ENCODE measurements around the gene NVL.
"Not testable (repeated sequence)": the region's sequence is repeated elsewhere in the genome, so short reads cannot be mapped to it uniquely, and the experiment has no call there.

Gene NVL

DNA sequence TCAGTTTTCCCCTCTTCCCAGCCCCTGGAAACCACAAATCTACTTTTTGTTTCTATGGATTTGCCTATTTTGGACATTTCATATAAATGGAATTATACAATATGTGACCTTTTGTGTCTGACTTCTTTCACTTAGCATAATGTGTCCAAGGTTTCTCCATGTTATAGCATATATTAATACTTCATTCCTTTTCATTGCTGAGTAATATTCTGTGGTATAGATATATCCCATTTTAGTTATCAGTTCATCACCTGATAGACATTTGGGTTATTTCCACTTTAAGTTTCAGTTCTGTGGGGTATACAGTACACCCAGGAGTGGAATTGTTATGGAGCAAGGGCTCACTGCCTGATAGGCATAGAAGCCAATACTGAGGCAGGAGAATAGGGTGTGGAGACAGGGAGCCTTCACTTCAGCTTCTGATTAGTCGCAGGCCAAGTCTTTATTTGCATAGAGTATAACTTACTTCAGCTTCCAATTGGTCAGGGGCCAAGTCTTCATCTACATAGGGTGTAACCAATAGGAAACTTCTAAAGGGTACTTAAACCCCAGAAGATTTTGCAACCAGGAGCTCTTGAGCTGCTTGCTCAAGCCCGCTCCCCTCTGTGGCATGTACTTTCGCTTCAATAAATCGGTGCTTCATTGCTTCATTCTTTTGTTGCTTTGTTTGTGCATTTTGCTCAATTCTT is 8.3 kb upstream of the NVL start:
- DNase-seq (ENCODE audit: low read depth, low spot score), result no peak

DNA sequence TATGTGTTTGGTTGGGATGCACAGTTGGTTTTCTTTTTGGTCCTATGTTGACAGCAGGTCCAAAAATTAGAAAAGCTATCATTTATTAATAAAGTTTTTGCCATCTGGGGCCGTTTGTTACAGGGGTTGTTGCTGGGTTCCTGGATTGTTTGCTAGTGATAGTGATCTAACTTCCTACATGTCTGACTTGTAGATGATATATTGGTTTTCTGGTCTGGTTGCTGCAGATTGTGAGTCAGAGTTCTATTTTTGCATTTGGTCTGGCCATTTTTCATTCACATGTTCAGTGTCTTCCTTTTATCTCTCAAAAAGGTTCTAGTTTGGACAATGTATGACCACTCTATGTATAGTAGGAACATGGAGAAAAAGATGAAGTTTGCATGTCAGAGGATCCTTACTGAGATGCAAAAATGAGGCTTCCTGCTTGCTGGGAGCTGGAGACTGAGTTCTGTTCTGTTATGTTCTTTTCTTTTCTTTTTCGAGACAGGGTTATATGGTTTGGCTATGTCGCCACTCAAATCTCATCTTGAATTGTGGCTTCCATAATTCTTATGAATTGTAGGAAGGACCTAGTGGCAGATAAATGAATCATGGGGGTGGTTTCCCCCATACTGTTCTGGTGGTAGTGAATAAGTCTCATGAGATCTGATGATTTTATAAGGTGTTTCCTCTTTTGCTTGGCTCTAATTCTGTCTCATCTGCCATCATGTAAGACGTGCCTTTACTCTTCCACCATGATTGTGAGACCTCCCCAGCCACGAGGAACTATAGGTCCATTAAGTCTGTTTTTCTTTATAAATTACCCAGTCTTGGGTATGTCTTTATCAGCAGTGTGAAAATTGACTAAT is 4.2 kb upstream of the NVL start:
- DNase-seq (ENCODE audit: low read depth, low spot score), result no peak

DNA sequence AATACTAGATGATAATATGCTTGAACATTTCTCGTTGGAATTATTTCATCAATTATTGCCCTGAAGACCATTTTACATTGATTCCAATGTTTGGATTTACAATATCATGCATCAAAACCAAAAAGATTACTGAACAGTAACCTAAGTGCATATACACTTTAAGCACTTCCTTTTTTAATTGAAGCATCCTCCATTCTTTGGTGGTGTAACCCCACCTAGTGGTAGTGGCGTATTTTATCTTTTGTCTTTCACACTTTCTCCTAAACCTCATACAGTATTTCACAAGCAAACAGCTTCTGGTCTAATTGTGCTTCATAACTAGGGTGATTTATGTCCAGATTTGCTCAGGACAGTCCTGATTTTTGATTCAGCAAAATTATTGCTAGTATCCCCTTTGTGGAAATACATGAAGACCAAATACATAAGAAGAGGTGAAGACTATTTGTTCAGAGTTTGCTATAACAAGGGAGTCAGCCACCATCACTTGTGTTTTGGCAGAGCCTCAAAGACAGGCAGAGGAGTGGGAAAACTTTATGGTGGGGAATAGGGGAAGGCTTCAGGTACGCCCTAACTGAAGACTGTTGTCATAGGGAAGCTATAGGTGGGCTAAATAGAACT is 3.4 kb upstream of the NVL start:
- DNase-seq (ENCODE audit: low read depth, low spot score), result no peak

DNA sequence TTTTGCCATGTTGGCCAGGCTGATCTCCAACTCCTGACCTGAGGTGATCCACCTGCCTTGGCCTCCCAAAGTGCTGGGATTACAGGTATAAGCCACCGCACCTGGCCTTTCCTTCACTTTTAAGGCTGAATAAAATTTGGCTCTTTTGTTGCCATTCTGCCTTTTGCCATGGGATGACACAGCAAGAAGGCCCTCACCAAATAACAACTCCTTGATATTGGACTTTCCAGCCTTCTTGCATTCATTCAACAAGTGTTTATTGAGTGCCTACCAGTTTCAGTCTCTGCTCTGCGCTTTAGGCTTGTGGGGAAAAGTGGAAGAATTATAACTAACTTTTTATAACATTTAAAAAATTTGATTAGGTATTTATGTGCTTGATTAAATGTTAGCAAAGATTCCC is 1.9 kb upstream of the NVL start:
- no peak for DNase-seq (ENCODE audit: low read depth, low spot score)

DNA sequence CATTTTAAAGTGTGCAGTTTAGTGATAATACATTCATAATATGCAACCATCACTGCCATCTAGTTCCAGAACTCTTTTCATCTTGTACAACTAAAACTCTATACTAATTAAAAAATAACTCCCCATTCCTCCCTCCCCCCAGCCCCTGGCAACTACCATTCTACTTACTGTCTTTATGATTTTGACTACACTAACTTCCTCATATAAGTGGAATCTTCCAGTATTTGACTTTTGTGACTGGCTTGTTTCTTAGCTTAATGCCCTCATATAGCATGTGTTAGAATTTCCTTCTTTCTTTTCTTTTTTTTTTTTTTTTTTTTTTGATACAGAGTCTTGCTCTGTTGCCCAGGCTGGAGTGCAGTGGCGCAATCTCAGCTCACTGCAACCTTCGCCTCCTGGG is 1.4 kb upstream of the NVL start:
- DNase-seq (ENCODE audit: low read depth, low spot score), result no peak

DNA sequence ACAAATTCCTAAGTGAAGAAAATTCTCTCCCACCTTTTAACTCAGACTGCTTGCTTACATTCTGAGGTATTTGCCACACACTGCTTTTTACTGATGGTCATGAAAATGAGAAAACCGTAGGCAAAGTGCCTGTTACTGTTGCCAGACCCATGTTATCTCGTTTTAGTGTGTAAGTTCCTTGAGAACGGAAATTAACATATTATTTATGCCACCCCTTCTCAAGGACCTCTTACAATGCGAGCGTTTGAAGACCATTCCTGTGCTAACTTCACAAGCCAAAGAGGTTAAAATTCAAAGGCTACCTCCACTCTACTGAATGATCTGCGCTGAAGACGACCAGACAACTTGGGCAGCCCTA is 509 bp downstream of the NVL start:
- no peak for DNase-seq (ENCODE audit: low read depth, low spot score)

DNA sequence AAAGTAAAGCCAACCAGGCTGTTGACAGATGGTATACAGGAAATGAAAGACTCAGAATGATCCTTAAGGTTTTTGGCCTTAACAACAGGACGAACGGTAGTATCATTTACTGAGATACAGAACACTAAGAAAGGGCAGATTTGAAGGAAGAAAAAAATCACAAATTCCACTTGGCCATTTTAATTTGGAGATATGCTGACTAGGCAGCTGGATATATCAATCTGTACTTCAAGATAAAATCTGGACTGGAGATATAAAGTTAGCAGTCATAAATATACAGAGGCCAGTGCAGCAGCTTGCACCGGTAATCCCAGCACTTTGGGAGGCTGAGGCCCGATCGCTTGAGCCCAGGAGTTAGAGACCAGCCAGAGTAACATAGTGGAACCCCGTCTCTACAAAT is 1.3 kb downstream of the NVL start:
- DNase-seq (ENCODE audit: low read depth, low spot score), result no peak

DNA sequence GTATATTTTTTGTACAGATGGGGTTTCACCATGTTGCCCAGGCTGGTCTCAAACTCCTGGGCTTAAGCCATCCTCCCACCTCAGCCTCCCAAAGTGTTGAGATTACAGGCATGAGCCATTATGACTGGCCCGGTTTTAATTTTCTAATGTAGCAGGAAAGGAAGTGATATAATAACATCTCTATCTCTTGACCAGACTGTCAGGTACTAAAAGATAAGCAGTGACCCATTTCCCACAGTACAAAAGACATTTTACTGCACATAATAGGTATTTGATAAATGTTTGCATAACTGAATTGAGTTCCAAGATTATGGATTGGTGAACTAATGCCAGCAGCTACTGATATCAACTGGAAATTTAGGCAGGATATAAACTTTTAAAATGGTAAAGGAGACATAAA is 4.0 kb downstream of the NVL start:
- DNase-seq (ENCODE audit: low read depth, low spot score), result no peak

DNA sequence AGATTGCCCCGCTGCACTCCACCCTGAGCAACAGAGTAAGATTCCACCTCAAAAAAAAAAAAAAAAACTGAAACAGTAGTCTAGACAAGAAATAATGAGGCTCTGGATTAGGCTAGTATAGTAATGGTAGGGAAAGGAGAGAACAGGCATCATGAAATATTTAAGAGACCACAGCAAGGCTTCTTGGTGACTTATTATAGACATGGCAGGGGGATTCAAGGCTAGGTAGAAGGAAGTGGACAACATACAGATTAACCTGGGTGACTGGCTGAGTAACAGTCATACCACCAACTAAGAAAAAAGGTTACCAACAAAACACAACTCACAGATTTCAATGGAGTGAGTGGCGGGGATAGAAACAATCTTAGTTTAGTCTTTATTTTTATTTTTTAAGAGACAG is 8.3 kb downstream of the NVL start:
- DNase-seq (ENCODE audit: low read depth, low spot score), result no peak

DNA sequence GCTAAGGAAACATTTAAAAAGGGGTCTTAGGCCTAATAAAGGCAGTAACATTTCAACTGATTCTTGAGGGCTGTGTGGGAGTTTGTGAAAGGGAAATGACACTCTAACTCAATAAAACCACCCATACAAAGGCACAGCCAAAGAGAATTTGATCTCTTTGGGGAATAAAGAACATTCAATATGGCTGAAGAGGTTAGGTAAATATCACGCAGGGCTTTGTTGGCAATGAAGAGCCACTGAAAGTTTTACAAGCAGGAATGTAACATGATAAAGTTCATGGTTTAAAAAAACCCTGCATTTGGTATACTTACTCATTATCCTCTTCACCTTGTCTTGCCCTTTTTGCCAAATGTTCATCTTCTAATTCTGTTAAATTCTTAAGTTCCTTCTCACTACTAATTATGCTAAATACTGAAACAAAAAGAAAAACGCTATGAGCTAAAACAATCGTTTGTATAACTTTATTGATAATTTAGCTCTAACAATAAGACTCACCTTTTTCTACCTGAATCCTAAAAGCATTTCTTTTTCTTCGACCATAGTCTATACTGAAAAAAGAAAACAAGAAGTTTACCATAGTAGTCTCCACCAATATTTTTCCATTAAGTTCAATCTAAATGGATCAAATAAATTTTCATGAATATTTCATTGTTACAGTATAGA is 12.5 kb downstream of the NVL start:
- DNase-seq (ENCODE audit: low read depth, low spot score), result no peak

DNA sequence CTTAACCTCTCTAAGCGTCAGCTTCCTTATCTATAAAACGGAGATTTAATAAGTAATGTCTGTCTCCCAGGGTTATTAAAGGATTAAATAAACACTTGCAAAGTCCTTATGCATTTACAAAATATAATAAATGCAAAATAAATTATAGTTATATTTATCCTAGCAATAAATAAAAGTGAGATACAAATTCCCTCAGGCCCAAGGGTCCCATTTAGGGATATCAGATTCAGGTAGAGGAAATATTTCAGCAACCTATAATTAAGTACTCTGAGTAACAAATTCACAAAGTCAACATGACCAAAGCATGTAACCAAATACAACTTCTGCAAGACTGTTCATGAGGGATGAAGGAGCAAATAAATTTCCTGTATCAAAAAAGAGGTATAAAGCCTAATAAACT is 17.9 kb downstream of the NVL start:
- DNase-seq (ENCODE audit: low read depth, low spot score), result no peak

DNA sequence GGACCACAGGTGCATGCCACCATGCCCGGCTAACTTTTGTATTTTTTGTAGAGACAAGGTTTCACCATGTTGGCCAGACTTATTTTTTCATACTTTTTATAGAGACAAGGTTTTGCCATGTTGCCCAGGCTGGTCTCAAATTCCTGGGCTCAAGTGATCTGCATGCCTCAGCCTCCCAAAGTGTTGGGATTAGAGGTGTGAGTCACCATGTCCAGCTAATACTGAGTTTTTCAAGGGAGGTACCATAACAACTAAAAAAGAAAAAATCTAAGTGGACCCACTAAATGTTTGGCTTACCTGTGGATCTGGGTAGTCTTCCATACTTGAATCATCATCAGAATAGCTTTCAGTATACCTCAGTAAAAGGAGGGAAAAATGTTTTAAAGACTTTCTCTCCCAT is 18.5 kb downstream of the NVL start:
- not testable (repeated sequence) for DNase-seq (ENCODE audit: low read depth, low spot score)

DNA sequence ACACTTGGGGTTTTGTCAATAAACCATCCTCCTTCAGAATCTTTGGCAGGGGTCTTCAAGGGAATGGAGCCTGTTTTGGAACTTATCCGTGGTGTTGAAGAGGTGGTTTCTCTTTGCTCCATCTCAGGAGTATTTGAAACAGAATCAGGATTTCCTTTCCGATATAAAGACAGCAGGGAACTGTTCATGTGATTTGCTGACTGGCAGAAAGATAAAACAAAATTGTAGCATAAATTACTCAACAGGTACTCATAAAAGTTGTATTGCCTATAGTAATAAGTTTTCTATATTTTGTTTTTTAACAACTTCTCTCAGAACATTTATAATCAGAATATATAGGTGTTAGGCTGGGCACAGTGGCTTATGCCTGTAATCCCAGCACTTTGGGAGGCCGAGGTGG is 21.9 kb downstream of the NVL start:
- DNase-seq (ENCODE audit: low read depth, low spot score), result no peak

DNA sequence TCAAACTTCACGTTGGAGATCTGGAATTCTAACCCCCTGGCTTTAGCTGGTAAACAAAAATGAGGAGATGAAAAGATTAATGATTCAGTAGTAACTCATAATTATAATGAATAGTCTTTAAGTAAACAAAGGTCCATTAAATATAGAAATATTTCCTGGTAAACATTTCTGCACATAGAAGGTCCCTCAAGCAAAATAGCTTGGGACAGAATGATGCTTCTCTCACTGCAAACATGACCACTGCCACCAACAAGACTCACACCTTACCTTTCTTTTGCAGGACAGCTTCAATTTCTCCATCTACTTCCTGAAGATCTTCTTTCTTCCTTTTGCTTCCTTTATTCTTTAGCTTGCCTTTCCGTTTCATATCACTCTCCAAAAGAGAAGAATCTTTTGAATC is 25.2 kb downstream of the NVL start:
- DNase-seq (ENCODE audit: low read depth, low spot score), result no peak

DNA sequence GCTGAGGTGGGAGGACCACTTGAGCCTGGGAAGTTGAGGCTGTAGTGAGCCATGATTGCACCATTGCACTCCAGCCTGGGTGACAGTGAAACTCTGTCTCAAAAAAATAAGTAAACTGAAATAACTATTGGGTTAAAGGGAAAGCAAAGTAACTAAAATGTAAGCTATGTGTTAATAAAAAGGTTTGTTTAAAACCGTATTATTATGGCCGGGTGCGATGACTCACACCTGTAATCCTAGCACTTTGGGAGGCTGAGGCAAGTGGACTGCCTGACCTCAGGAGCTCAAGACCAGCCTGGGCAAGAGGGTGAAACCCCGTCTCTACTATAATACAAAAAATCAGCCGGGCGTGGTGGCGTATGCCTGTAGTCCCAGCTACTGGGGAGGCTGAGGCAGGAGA is 27.0 kb downstream of the NVL start:
- no peak for DNase-seq (ENCODE audit: low read depth, low spot score)

DNA sequence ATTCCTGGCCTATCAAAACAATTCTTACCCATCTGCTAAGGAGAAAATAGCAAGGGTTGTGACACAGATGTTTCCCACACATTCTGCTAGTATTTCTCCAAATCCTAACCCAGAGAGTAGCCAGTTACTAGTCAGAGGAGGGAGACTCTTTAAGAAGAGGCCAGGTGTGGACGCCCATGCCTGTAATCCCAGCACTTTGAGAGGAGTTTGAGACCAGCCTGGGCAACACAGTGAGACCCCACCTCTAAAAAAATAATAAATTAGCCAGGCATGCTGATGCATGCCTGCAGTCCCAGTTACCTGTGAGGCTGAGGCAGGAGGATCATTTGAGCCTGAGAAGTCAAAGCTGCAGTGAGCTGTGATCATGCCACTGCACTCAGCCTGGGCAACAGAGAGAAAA is 28.6 kb downstream of the NVL start:
- no peak for DNase-seq (ENCODE audit: low read depth, low spot score)

DNA sequence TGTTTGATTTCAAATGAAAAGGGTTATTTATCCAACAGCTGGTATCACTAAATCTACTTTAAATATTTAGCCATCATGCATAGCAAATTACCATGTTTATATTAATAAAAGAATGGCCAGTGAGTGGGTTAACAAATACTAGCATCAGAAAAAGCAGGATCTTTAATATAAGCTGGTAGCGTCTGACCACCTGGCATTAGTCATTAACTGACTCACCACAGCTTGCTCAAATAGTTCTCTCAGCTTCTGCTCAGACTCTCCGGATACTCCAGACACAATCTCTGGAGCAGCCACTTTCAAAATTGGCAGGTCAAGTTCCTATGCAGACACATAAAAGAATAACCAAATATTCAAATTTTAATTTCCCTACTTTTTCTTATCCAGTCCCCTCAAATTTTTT is 29.6 kb downstream of the NVL start:
- no peak for DNase-seq (ENCODE audit: low read depth, low spot score)

DNA sequence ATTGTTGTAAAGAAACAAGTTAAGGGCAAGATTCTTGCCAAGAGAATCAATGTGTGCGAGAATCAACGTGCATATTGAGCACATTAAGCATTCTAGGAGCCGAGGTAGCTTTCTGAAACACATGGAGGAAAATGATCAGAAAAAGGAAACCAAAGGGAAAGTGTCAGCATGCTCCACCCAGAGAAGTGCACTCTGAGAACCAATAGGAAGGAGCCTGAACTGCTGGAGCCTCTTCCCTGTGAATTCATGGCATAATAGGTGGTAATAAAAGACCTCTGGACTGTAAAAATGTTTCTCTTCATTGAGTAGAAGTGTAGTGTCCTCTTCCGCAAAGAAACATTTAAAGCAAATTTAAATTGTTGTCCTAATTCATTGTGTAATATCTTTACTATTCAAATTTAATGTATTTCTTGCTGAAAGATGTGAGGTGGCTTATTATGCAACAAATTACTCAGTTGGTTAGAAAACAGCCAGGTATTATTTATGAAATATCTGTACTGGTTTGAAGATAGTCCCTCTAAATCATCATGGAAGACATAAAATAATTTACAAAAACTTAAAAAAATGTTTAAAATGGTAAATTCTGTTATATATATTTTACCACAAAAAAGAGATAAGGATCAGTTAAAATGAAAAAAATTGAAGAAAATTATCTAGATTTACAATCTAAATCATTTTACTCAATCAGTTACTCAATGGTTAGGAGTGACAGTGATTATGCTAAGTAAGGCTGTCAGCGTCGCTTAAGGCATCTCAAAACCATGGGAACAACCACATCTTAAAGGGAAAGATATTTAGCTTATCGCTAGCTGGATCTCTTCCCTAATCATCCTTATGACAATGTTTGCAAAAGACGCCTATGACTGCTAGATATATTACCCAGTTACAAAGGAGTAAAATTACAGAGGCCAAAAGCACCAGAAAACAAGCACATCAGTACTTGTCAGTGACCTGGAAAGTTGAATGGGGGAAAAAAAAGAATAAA is 31.3 kb downstream of the NVL start:
- no peak for DNase-seq (ENCODE audit: low read depth, low spot score)

DNA sequence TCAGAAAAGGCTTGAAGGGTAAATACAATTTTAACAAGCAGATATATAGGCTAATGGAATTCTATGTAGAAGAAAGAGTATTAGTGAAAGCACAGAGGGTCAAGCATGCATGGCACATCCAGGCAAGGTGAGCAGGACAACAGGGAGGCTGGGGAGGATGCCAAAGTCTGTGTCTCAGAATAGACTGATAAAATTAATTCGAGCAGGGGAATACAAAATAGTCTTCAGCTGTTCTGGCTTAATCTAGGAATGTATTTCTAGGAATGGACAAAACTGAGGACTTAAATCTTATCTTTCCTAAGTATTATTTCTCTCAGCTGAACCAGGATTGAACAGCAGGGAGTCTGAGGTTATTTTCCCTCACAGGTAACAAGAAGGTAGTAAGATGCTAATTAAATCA is 35.2 kb downstream of the NVL start:
- no peak for DNase-seq (ENCODE audit: low read depth, low spot score)

DNA sequence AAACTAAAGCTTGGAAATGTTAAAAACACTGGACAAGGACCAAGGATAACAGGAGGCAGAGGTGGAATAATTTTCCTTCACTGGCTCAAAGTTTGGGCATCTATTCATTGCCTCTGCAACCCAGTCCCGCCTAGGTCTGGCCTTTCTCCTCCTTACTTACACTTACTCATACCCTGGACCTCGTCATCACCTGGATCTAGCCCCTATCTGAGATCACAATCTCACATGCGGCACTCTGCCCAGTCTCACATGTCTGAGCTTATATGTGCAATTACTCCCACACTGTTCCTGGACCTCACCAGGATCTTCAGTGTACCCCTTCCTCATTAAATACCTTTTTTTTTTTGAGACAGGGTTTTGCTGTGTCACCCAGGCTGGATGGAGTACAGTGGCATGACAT is 37.6 kb downstream of the NVL start:
- DNase-seq (ENCODE audit: low read depth, low spot score), result no peak

DNA sequence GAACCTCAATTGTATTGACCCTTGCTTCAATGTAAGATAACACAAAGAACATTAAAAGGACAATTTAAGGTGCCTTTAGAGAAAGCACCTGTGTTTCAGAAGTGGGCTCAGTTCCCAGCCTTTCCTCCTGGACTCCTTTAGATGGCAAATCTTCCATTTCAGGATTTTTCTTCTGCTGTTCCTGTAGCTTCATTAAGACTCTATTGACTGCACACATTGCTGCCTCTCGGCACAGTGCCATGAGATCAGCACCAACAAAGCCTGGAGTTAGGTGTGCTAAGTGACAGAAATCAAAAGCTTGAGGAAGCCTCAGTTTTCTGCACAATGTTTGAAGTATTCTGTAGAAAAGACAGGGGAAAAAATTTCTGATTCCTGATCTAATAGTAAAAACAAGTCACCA is 40.6 kb downstream of the NVL start:
- DNase-seq (ENCODE audit: low read depth, low spot score), result no peak
